ENCODE data around the gene INAFM2. TPM values are rescaled to one million over a fixed set of nuclear protein-coding genes. Genes with fewer than 3 reads are reported as not detected.

Gene INAFM2
- total and polyA plus RNA-seq, 2 experiments from 2014 or later: 18.1 to 32.7 TPM

DNA sequence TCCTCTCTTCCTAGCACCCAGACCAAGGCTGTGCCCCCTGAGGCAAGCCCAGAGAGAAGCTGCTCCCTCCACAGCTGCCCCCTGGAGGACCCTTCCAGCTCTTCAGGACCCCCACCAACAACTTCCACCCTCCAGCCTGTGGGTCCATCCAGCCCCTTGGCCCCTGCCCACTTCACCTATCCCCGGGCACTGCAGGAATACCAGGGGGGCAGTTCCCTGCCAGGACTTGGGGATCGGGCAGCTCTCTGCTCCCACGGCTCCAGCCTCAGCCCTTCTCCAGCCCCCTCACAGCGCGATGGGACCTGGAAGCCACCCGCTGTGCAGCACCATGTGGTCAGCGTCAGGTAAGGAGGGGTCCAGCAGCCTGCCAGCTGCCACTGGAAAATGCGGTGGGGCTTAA lies 40.1 kb downstream of the INAFM2 start:
- Mint-ChIP-seq H3K4me1 (peaks cover 14% of the 10 kb centered on the region), H3K27ac (no peak overlapping the region), H3K9me3 (peaks cover 3% of the 10 kb centered on the region; the same call in 2 of the 3 replicates), H3K36me3 (ENCODE audit: low read depth) (no peaks in the 10 kb centered on the region; the same call in 2 of the 3 replicates), H3K4me3 (no peak overlapping the region), H3K27me3 (ENCODE audit: insufficient read depth, low read depth, poor library complexity) (peaks cover 26% of the 10 kb centered on the region)
- H3K4me1 ChIP-seq (ENCODE audit: insufficient read depth): peaks cover 6% of the 10 kb centered on the region; the same call in 1 of the 2 replicates
- no peaks in the 10 kb centered on the region for H4K20me1 ChIP-seq (replicated peaks; ENCODE audit: insufficient read depth)
- no peaks in the 10 kb centered on the region for H3K9me2 ChIP-seq (ENCODE audit: insufficient read depth)
- H3K27me3 ChIP-seq (ENCODE audit: insufficient read depth): peaks cover 31% of the 10 kb centered on the region
- H3F3A ChIP-seq (replicated peaks; ENCODE audit: low read depth): peaks cover 10% of the 10 kb centered on the region; the same call in 1 of the 2 replicates
- ATAC-seq: no peak
- TF ChIP-seq NANOG (IDR thresholded peaks at IDR 0.05; ENCODE audit: borderline replicate concordance) (no peak), EZH2 (IDR thresholded peaks at IDR 0.05; ENCODE audit: low read depth, unreplicated experiment) (no peak), POLR2AphosphoS5 (IDR thresholded peaks at IDR 0.05; ENCODE audit: low read depth) (no peak), JUNB (IDR thresholded peaks at IDR 0.05; ENCODE audit: unreplicated experiment) (no peak), ZNF114 (CRISPR knock-in tag; IDR thresholded peaks at IDR 0.05) (no peak), CREB1 (CRISPR knock-in tag; IDR thresholded peaks at IDR 0.05; ENCODE audit: low read depth) (no peak), ZNF331 (CRISPR knock-in tag; IDR thresholded peaks at IDR 0.05; ENCODE audit: low read depth) (no peak), EZH2phosphoT487 (IDR thresholded peaks at IDR 0.05; ENCODE audit: unreplicated experiment) (no peak), STAT1 (IDR thresholded peaks at IDR 0.05; ENCODE audit: unreplicated experiment) (no peak)
- TF ChIP-seq, protein P1, sequence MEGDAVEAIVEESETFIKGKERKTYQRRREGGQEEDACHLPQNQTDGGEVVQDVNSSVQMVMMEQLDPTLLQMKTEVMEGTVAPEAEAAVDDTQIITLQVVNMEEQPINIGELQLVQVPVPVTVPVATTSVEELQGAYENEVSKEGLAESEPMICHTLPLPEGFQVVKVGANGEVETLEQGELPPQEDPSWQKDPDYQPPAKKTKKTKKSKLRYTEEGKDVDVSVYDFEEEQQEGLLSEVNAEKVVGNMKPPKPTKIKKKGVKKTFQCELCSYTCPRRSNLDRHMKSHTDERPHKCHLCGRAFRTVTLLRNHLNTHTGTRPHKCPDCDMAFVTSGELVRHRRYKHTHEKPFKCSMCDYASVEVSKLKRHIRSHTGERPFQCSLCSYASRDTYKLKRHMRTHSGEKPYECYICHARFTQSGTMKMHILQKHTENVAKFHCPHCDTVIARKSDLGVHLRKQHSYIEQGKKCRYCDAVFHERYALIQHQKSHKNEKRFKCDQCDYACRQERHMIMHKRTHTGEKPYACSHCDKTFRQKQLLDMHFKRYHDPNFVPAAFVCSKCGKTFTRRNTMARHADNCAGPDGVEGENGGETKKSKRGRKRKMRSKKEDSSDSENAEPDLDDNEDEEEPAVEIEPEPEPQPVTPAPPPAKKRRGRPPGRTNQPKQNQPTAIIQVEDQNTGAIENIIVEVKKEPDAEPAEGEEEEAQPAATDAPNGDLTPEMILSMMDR (conservative IDR thresholded peaks at IDR 0.05; ENCODE audit: low read depth in 2 of 2): no peak
- TF ChIP-seq, protein P2, sequence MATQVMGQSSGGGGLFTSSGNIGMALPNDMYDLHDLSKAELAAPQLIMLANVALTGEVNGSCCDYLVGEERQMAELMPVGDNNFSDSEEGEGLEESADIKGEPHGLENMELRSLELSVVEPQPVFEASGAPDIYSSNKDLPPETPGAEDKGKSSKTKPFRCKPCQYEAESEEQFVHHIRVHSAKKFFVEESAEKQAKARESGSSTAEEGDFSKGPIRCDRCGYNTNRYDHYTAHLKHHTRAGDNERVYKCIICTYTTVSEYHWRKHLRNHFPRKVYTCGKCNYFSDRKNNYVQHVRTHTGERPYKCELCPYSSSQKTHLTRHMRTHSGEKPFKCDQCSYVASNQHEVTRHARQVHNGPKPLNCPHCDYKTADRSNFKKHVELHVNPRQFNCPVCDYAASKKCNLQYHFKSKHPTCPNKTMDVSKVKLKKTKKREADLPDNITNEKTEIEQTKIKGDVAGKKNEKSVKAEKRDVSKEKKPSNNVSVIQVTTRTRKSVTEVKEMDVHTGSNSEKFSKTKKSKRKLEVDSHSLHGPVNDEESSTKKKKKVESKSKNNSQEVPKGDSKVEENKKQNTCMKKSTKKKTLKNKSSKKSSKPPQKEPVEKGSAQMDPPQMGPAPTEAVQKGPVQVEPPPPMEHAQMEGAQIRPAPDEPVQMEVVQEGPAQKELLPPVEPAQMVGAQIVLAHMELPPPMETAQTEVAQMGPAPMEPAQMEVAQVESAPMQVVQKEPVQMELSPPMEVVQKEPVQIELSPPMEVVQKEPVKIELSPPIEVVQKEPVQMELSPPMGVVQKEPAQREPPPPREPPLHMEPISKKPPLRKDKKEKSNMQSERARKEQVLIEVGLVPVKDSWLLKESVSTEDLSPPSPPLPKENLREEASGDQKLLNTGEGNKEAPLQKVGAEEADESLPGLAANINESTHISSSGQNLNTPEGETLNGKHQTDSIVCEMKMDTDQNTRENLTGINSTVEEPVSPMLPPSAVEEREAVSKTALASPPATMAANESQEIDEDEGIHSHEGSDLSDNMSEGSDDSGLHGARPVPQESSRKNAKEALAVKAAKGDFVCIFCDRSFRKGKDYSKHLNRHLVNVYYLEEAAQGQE (IDR thresholded peaks at IDR 0.05; ENCODE audit: unreplicated experiment): no peak
- TF ChIP-seq, protein P3, sequence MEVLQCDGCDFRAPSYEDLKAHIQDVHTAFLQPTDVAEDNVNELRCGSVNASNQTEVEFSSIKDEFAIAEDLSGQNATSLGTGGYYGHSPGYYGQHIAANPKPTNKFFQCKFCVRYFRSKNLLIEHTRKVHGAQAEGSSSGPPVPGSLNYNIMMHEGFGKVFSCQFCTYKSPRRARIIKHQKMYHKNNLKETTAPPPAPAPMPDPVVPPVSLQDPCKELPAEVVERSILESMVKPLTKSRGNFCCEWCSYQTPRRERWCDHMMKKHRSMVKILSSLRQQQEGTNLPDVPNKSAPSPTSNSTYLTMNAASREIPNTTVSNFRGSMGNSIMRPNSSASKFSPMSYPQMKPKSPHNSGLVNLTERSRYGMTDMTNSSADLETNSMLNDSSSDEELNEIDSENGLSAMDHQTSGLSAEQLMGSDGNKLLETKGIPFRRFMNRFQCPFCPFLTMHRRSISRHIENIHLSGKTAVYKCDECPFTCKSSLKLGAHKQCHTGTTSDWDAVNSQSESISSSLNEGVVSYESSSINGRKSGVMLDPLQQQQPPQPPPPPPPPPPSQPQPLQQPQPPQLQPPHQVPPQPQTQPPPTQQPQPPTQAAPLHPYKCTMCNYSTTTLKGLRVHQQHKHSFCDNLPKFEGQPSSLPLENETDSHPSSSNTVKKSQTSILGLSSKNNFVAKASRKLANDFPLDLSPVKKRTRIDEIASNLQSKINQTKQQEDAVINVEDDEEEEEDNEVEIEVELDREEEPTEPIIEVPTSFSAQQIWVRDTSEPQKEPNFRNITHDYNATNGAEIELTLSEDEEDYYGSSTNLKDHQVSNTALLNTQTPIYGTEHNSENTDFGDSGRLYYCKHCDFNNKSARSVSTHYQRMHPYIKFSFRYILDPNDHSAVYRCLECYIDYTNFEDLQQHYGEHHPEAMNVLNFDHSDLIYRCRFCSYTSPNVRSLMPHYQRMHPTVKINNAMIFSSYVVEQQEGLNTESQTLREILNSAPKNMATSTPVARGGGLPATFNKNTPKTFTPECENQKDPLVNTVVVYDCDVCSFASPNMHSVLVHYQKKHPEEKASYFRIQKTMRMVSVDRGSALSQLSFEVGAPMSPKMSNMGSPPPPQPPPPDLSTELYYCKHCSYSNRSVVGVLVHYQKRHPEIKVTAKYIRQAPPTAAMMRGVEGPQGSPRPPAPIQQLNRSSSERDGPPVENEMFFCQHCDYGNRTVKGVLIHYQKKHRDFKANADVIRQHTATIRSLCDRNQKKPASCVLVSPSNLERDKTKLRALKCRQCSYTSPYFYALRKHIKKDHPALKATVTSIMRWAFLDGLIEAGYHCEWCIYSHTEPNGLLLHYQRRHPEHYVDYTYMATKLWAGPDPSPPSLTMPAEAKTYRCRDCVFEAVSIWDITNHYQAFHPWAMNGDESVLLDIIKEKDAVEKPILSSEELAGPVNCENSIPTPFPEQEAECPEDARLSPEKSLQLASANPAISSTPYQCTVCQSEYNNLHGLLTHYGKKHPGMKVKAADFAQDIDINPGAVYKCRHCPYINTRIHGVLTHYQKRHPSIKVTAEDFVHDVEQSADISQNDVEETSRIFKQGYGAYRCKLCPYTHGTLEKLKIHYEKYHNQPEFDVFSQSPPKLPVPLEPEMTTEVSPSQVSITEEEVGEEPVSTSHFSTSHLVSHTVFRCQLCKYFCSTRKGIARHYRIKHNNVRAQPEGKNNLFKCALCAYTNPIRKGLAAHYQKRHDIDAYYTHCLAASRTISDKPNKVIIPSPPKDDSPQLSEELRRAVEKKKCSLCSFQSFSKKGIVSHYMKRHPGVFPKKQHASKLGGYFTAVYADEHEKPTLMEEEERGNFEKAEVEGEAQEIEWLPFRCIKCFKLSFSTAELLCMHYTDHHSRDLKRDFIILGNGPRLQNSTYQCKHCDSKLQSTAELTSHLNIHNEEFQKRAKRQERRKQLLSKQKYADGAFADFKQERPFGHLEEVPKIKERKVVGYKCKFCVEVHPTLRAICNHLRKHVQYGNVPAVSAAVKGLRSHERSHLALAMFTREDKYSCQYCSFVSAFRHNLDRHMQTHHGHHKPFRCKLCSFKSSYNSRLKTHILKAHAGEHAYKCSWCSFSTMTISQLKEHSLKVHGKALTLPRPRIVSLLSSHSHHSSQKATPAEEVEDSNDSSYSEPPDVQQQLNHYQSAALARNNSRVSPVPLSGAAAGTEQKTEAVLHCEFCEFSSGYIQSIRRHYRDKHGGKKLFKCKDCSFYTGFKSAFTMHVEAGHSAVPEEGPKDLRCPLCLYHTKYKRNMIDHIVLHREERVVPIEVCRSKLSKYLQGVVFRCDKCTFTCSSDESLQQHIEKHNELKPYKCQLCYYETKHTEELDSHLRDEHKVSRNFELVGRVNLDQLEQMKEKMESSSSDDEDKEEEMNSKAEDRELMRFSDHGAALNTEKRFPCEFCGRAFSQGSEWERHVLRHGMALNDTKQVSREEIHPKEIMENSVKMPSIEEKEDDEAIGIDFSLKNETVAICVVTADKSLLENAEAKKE (CRISPR knock-in tag; IDR thresholded peaks at IDR 0.05): no peak
- TF ChIP-seq, protein P4, sequence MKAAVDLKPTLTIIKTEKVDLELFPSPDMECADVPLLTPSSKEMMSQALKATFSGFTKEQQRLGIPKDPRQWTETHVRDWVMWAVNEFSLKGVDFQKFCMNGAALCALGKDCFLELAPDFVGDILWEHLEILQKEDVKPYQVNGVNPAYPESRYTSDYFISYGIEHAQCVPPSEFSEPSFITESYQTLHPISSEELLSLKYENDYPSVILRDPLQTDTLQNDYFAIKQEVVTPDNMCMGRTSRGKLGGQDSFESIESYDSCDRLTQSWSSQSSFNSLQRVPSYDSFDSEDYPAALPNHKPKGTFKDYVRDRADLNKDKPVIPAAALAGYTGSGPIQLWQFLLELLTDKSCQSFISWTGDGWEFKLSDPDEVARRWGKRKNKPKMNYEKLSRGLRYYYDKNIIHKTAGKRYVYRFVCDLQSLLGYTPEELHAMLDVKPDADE (IDR thresholded peaks at IDR 0.05): no peak
- no peak overlapping the region for H2AFZ ChIP-seq
- H3K79me2 ChIP-seq (replicated peaks; ENCODE audit: insufficient read depth): no peaks in the 10 kb centered on the region
- DNase-seq (ENCODE audit: low spot score): no peak
- H3K4me3 ChIP-seq: no peak overlapping the region
- H3K4me2 ChIP-seq: no peak overlapping the region
- no peak overlapping the region for H3K27ac ChIP-seq (ENCODE audit: low read depth)
- H3K36me3 ChIP-seq (ENCODE audit: insufficient read depth): no peaks in the 10 kb centered on the region

All from GM23338 (cell line).